HFF-Myc (cell line): Measurements from ENCODE around the gene ZFR.
"Not testable (repeated sequence)": the region's sequence is repeated elsewhere in the genome, so short reads cannot be mapped to it uniquely, and the experiment has no call there.

Source experiments
- DNase-seq: peaks from one replicate; pipeline ENCODE4 v3.0.0-alpha.2; 2011; ENCODE audit warnings: low read depth; ENCODE audit errors: extremely low read depth
- H3K4me3 ChIP-seq: replicated peaks from 2 replicates; pipeline ENCODE4 v1.5.1; 2011; ENCODE audit warnings: low read depth, mild to moderate bottlenecking, control low read depth, low read length
- CTCF ChIP-seq: IDR thresholded peaks from 2 replicates; pipeline ENCODE4 v1.5.1; 2012; ENCODE audit warnings: mild to moderate bottlenecking, low read depth, low read length, control low read depth; ENCODE audit errors: missing control alignments

Gene ZFR

DNA sequence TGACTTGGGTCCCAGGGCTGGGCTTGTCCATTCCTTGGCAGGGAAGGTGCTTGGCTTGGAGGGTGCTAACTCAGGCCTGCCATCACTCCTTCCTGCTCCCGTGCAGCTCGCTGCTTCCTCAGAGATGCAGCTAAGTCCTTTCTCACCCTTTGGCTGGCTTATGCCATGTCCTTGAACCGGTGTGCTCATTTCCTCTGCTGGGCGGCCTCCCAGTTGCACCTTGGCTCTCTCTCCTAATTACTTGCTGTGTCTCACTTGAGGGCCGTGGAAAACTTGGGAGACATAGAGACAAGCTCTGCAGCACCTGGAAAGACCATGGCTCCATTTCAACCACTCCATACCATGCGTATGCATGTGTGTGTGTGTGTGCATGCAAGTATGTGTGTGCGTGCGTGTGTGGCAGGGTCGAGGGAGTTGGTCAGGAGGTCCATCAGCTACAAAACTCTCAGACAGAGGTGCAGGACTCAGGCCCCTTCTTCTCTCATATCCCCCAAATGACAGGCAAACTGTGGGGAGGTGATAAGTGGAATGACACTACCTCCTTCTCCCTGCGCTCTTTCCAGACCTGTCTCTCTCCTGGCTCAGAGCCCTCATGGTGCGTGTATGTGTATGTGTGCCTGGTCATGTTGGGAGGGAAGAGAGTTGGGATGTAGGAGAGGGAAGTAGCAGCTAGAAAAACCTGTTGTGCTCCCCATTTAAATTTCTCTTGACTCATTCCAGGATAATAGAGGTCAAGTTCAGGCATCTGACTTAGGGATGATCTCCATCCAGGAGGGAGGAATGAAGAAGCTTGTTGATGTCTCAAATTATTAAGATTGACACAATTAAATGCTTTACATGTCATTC lies 114.2 kb downstream of the ZFR start:
- TF ChIP-seq CTCF = no peak
- no peak overlapping the region for H3K4me3 ChIP-seq
- no peak for DNase-seq

- DNase-seq = no peak
- H3K4me3 ChIP-seq = no peak overlapping the region
- peak; percentile 76 for TF ChIP-seq CTCF
These were observed 115.1 kb downstream of the ZFR start for GRCh38 chr5:32329395-32329834.

DNA sequence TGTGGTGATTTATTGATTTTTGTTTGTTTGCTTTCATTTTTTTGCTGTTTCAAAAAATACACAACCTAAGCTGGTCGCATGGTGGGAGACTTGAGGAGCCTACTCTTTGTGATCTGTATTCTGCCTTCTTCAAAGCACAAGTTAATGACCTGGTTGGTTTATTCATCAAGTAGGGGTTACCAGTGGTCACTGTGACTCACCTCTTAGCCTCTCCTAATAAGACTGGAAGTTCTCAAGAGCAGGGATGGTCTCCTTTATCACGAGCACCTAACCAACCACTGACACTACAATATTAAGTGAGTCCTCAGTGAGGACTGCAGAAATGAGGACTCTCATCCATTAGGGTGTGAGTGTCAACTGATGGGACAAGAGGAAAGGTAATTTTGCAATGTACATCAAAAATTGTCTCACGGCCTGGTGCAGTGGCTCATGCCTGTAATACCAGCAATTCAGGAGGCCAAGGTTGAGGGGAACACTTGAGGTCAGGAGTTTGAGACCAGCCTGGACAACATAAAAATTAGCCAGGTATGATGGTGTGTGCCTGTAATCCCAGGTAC lies 118.2 kb downstream of the ZFR start:
- no peak for TF ChIP-seq CTCF
- no peak for DNase-seq
- H3K4me3 ChIP-seq = no peak overlapping the region

DNA sequence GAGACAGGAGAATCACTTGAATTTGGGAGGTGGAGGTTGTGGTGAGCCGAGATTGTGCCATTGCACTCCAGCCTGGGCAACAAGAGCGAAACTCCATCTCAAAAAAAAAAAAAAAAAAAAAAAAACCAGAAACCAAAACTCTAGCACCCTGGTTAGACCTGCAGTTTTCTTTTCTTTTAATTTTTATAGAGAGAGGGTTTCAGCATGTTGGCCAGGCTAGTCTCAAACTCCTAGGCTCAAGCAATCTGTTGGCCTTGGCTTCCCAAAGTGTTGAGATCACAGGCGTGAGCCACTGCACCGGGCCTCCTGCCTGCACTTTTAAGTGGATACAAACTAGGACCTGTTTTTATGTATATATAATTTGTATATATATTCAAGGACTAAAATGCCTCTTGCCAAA lies 118.9 kb downstream of the ZFR start:
- no peak for TF ChIP-seq CTCF
- DNase-seq = no peak
- no peak overlapping the region for H3K4me3 ChIP-seq

DNA sequence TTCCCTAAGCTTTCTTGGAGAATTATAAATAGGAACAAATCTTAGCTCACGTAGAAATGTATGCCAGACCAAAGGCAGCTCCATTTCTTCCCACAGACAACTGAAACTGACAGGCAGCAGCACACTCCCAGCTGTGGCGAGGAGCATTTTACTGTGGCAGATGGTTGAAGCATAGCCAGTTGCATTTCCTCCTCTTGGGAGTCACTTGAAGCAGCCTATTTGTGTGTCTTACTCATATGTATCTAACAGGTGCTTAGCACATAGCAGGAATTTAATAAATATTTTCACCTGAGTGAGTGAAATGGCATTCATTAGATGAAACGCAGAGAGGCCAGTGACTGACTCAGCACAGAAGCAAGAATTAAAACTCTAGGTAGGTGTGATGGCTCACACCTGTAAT lies 119.5 kb downstream of the ZFR start:
- no peak for DNase-seq
- TF ChIP-seq CTCF = no peak
- H3K4me3 ChIP-seq = no peak overlapping the region

GRCh38 chr5:32323741-32324140 lies 120.8 kb downstream of the ZFR start:
- no peak overlapping the region for H3K4me3 ChIP-seq
- no peak for DNase-seq
- no peak for TF ChIP-seq CTCF

DNA sequence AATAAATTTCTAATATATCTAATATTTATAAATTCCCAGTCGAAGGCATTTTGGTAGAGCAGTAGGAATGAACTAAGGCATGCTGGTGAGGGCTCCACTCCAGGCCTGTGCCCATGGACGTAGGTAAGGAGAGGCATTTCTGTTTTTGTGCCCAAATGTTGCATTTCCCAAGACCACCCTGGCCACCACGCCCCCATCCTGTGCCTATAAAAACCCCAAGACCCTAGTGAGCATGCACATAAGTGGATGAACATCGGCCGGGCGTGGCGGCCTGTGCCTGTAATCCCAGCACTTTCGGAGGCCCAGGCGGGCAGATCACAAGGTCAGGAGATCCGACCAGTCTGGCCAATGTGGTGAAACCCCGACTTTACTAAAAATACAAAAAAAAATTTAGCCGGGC lies 121.7 kb downstream of the ZFR start:
- TF ChIP-seq CTCF = no peak
- no peak overlapping the region for H3K4me3 ChIP-seq
- DNase-seq = no peak

GRCh38 chr5:32321787-32322186 lies 122.8 kb downstream of the ZFR start:
- DNase-seq, H3K4me3 ChIP-seq: not testable (repeated sequence)
